Testis (tissue), 2 donors: Measurements from ENCODE around the gene CLEC11A.

Source experiments
- POLR2A ChIP-seq: fragments of 450-650 bp; IDR thresholded peaks from one replicate; pipeline ENCODE4 v1.6.1; 2017; ENCODE audit warnings: antibody characterized with exemption, mild to moderate bottlenecking, moderate library complexity
- TF ChIP-seq, protein P1 (sequence below), 3 experiments: fragments of 450-650 bp in 2 of 3; fragments of 200-600 bp in 1 of 3; sonication (generic) in 1 of 3; IDR thresholded peaks; one replicate each; pipeline ENCODE4 v1.5.1; 2016 to 2019; ENCODE audit warnings: antibody characterized with exemption in 3 of 3, mild to moderate bottlenecking in 2 of 3, moderate library complexity in 1 of 3

DNA sequence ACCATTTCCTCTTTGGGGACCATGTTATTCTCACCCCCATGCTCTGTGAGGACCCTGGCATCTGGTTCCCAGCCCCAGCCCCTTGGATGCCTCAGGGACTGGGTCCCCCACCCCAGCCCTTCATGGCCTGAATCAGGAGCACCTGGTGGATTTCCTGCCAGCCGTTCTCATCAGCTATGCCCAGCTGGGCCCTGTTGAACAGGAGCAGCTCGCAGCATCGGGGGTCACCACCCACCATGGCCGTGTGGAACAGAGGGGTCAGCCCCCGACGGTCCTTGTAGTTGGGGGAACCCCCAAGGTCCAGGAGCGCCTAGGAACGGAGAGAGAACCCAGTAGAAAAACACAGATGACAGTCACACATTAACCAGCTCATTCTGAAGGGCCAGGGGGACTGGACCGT, 11.4 kb upstream of the CLEC11A start:
- TF ChIP-seq, protein P1, sequence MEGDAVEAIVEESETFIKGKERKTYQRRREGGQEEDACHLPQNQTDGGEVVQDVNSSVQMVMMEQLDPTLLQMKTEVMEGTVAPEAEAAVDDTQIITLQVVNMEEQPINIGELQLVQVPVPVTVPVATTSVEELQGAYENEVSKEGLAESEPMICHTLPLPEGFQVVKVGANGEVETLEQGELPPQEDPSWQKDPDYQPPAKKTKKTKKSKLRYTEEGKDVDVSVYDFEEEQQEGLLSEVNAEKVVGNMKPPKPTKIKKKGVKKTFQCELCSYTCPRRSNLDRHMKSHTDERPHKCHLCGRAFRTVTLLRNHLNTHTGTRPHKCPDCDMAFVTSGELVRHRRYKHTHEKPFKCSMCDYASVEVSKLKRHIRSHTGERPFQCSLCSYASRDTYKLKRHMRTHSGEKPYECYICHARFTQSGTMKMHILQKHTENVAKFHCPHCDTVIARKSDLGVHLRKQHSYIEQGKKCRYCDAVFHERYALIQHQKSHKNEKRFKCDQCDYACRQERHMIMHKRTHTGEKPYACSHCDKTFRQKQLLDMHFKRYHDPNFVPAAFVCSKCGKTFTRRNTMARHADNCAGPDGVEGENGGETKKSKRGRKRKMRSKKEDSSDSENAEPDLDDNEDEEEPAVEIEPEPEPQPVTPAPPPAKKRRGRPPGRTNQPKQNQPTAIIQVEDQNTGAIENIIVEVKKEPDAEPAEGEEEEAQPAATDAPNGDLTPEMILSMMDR (IDR thresholded peaks at IDR 0.05) = no peak
- TF ChIP-seq POLR2A = no peak
